Measurements from ENCODE around the gene ANKS1B.

DNA sequence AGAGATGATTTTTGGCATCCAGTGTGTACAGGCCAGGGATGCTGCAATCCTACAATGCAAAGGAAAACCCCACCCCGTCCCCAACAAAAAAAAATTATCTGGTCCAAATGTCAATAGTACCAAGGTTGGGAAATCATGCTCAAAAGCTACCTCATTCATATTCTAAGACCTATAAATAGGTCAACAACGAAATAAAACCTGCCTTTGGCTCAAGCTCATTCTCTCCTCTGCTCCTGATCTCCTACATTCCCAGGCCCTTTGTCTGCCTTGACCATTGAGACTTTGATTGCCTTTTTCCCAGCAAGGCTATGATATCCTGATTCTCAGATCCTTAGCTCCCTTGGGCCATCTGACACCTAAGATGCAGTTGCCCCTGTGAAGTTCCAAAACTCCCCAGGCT is 30.0 kb downstream of the ANKS1B start:
- TF ChIP-seq CTCF (IDR thresholded peaks at IDR 0.05) (no peak), POLR2A (IDR thresholded peaks at IDR 0.05) (no peak)
